Measurements from ENCODE around the gene RGS19. TPM values are rescaled to one million over a fixed set of nuclear protein-coding genes. Genes with fewer than 3 reads are reported as not detected.

Gene RGS19
- total RNA-seq, 1 experiment from 2014 or later, result 37.1 TPM

- DNase-seq (ENCODE audit: low read depth), result no peak
Measured at GRCh38 chr20:64037199-64037497, 42.2 kb downstream of the RGS19 start.

GRCh38 chr20:64036346-64037198 is 42.7 kb downstream of the RGS19 start:
- DNase-seq (ENCODE audit: low read depth), result peak; percentile 19

DNA sequence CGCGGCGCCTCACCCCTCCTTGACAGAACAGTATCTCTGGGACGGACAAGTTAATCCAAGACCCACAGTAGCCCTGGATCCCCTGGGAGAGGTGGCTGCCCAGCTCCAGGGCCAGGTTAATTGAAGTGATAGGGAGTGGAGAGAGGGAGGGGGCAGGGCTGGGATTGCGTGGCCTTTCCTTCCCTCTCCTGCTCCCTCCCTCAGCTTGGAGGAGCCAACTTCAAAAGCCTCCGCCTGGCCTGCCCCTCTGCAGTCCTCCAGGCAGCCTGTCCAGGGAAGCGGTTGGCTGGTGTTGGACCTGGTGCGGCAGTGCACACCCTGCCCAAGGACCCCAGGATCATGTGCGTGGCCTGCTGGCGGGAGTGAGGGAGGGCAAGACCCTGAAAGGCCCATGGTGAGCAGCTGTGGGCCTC is 43.4 kb downstream of the RGS19 start, which contains the start of gene C20orf204:
C20orf204 (plus strand) TSS at position 250 of the 413 bp plus-strand sequence; CDS start at position 392, 142 bp downstream.
- no peak for DNase-seq (ENCODE audit: low read depth)

GRCh38 chr20:64035066-64035932 is 44.0 kb downstream of the RGS19 start:
- DNase-seq (ENCODE audit: low read depth), result no peak

- DNase-seq (ENCODE audit: low read depth), result no peak
Measured at GRCh38 chr20:64033981-64034493, 45.3 kb downstream of the RGS19 start.

DNA sequence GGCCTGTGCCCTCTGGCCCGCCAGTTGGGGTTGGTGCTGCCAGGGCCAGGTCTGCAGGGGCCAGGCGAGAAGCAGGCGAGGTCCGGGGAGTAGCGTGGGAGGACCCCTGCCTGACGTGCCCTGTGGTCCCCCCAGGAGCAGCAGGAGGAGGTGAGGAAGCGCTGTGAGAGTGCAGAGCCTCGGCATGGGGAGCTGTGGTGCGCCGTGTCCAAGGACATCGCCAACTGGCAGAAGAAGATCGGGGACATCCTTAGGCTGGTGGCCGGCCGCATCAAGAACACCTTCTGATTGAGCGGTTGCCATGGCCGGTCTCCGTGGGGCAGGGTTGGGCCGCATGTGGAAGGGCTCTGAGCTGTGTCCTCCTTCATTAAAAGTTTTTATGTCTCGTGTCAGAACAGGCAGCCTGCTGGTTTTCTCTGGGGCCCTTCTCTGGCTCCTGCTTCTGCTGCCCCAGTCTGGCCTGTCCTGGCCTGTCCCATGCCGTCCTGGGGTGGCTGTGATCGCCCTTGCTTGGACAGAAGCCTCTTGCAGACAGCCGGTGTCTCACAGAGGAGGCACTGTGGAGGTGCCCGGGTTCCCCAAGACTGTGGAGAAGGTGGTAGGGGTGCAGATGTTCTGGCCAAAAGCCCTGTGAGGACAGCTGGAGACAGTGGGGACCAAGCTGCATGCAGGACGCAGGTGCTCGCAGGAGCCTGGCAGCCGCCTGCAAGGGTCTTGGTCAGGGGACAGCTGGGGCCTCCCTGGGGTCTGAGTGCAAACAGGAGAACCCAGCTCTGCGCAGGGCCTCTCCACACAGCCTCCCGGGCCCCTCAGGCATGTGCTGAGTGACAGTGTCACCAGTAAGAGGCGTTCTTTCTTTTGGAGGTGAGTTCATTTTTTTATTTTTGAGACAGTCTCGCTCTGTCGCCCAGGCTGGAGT is 46.4 kb downstream of the RGS19 start:
- DNase-seq (ENCODE audit: low read depth), result no peak

DNA sequence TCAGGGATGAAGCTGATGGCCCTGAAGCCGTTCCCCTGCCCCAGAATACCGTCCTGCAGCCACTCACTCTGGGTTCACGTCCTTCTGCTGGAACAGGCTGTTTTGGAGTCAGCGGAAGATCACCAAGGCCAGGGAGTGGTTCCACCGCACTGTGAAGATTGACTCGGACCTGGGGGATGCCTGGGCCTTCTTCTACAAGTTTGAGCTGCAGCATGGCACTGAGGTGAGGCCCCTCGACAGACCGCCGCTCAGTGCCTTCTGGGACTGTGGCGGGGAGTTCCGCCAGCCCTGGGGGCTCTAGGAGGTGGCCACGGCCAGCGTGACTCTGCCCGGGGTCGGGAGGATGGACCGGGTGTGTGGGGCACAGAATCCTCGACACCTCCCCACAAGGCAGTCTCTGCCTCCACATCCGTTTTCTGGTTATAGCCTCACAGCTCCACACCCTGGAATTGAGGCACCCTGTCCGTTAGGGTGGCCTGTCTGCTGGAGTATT is 47.5 kb downstream of the RGS19 start:
- DNase-seq (ENCODE audit: low read depth), result no peak

DNA sequence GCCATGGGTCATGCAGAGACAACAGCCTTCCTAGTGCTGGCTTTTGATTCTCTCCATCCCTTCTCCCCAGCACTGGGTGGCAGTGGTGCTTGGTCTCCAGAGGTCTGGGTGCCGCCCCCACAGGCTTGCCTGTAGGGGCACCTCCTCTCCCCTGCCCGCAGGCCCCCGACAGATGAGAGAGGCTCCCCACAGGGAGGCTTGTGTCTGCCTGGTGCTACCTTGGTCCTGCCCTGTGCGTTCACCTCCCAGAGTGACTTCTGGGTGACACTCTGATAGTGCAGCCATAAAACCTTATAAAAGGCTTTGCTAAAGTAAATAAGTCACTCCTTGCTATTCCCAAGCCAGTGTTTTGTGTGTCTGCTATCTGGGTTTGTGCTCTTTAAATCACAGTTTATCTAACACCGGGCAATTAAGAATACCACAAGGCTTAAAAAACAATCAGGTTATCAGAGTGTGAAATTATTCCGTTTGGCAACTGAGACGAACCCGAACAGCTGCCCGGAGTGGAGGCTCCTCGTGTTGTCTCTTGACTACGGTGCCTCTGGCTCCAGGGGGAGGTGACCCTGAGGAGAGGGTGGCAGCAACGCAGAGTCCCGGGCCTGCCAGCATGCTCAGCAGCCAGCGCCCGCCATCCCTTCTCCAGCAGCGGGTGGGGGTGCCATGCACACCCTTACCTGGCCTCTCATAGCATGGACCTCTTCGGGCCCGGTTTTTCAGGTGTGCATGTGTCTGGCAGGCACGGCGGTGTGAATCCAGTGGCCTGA is 48.8 kb downstream of the RGS19 start:
- DNase-seq (ENCODE audit: low read depth), result no peak

DNA sequence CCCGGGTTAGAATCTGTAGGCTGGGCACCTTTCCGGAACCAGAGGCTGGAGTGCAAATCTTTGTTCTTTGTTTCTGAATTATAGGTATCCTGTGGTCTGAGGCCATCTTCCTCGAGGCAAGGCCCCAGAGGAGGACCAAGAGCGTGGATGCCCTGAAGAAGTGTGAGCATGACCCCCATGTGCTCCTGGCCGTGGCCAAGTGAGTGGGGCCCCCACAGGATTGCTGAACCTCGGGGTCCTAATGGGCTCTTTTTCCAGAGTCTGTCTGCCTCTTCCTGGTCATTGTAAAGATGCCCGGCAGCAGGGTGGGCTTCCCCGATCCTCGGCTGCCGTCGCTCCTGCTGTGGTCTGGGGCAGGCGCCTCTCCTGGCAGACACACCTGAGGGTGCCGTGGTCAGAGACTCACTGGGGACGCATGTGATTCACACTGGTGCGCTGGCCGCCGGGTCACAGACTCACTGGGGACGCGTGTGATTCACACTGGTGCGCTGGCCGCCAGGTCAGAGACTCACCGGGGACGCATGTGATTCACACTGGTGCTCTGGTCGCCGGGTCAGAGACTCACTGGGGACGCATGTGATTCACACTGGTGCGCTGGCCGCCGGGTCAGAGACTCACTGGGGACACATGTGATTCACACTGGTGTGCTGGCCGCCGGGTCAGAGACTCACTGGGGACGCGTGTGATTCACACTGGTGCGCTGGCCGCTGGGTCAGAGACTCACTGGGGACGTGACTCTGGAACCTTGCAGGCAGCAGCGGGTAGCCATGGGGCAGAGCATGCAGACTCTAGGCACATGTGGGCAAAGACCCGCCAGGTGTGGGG is 49.8 kb downstream of the RGS19 start:
- no peak for DNase-seq (ENCODE audit: low read depth)

DNA sequence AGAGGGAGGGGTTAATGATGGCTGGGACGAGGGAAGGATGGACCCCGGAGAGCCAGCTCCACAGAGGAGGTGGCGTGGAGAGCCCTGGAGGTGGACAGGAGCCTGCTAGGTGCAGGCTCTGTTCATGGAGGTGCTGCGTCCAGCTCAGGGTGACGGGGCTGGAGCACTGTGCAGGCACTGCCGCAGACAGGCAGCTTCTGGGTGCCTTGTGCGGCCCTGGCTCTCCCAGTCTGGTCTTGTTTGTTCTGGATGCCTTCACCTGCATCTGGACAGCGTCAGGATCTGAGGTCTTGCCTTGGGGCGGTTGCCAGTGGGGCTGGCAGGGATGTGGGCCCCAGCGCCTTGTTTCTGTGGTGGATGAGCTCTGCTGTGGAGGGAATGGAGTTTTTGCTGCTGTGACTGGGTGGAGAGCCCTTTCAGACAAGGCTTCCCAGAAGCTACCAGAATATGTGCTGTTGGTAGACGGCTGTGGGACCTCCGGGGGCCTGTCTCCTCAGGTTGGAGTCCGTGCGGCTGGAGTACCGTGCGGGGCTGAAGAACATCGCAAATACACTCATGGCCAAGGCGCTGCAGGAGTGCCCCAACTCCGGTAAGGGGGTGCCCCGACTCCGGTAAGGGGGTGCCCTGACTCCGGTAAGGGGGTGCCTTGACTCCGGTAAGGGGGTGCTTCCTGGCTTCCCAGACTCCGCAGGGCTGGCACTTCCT is 51.2 kb downstream of the RGS19 start:
- no peak for DNase-seq (ENCODE audit: low read depth)

DNA sequence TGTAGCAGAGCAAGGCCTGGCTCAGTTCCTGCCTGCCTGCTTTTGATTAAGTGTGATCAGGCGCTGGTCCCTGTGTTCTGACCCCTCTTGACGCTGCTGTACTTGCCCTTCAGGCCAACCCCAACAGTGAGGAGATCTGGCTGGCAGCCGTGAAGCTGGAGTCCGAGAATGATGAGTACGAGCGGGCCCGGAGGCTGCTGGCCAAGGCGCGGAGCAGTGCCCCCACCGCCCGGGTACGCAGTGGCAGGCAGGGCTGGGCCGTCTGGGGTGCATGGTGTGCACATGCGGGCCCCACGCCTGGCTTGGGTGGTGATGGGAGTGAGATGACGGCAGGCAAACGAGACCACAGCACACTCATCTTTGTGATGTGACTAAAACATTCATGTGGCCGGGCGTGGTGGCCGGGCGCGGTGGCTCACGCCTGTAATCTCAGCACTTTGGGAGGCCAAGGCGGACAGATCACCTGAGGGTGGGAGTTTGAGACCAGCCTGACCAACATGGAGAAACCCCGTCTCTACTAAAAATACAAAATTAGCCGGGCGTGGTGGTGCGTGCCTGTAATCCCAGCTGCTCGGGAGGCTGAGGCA is 53.4 kb downstream of the RGS19 start:
- no peak for DNase-seq (ENCODE audit: low read depth)

- no peak for DNase-seq (ENCODE audit: low read depth)
Measured at GRCh38 chr20:64025101-64025825, 54.1 kb downstream of the RGS19 start.

DNA sequence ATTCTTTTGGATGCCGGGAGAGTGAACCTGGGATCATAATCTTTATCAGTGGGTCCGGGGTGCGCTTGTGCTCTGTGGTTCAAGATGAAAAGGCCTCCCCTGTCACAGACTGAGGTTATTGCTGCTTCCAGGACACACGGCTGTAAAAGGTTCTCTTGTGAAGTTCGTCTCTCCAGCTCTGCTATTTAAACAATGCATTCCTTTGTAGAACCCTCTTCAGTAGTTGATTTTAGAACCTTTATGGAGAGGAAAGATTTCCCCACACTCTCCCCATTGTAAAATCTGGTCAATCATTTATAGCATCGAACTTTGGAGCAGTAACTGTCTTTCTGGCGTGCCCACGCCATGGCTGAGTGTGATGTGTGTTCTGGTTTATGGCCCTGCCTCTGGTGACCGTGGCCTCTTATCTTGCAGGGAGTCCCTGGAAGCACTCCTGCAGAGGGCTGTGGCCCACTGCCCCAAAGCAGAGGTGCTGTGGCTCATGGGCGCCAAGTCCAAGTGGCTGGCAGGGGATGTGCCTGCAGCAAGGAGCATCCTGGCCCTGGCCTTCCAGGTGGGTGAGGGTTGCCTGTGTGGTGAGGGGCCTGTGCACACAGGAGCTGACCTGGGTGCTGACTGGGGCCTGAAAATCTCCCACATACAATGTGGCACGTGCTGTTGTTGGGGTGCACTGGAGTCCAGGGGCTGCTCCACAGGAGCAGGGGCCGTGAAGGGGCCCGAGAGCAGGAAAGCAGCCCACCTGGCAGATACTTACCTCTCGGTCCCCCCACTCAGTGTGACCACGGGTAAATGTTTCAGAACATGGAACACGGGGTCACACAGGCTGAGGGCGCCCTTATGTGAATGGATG is 55.0 kb downstream of the RGS19 start:
- no peak for DNase-seq (ENCODE audit: low read depth)

DNA sequence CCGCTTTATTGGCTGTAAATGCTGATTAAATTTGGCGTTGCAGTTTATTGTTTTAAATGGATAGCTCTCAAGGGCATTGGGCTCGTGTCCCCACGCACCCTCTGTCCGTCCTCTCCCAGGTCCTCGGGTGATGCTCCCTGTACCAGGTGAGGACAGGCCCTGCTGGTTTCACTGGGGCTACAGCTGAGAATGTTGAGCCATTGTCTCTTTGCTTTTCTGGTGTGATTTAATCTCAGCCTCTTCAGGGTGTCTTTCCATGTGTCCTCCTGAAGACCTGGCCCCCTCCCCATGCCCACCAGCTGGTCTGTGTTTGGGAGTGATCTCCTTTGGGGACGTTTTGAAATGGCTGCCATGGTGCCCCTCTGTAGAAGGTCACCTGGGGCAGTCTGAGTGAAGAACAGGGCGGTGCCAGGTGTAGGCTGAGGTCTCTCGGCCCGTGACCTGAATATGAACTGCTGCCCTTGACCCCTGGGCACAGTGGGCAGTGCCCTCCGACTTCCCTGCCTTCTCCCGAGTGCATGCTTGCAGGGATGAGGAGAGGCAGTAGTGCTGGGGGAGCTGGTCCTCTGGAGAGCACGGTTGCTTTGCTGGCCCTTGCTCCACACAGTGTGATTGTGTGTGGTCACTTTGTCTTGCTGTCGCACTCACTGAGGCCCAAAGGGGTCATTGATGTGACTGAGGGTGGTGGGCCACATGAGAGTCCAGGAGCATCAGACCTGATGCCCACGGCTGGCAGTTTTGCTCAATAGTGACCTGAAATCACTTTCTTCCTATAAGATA is 55.8 kb downstream of the RGS19 start:
- DNase-seq (ENCODE audit: low read depth), result no peak

Measured in HT1080 (cell line).